Karpas-422 (cell line): Measurements from ENCODE around the gene RHOH. TPM values are rescaled to one million over a fixed set of nuclear protein-coding genes. Genes with fewer than 3 reads are reported as not detected.

Experiments used
- DNase-seq: peaks from one replicate; pipeline ENCODE4 v3.0.0-alpha.2; 2015
- H2AFZ ChIP-seq: fragments of 200-600 bp; sonication (generic); 2 replicates; pipeline ENCODE4 v1.6.1; 2014; ENCODE audit warnings: antibody characterized with exemption, low read length, mixed read lengths
- H3K27ac ChIP-seq: fragments of 200-600 bp; sonication (generic); 2 replicates; pipeline ENCODE4 v1.5.1; 2014; ENCODE audit warnings: mild to moderate bottlenecking, low read length, moderate library complexity
- H3K27me3 ChIP-seq: fragments of 200-600 bp; sonication (generic); 2 replicates; pipeline ENCODE4 v1.6.1; 2014; ENCODE audit warnings: low read length, mixed read lengths
- H3K36me3 ChIP-seq: fragments of 200-600 bp; sonication (generic); 2 replicates; pipeline ENCODE4 v1.6.1; 2014; ENCODE audit warnings: low read length, mixed read lengths; ENCODE audit not compliant: insufficient read depth
- H3K4me1 ChIP-seq: fragments of 200-600 bp; sonication (generic); 2 replicates; pipeline ENCODE4 v1.6.1; 2014; ENCODE audit warnings: mild to moderate bottlenecking, low read length, mixed read lengths
- H3K4me2 ChIP-seq: fragments of 200-600 bp; sonication (generic); 2 replicates; pipeline ENCODE4 v1.6.1; 2014; ENCODE audit warnings: low read length, low read depth, mild to moderate bottlenecking; ENCODE audit not compliant: poor library complexity, severe bottlenecking
- H3K4me3 ChIP-seq: fragments of 200-600 bp; sonication (generic); 2 replicates; pipeline ENCODE4 v1.5.1; 2014; ENCODE audit warnings: mild to moderate bottlenecking, antibody characterized with exemption, low read length, mixed read lengths
- H3K79me2 ChIP-seq: fragments of 200-600 bp; sonication (generic); 2 replicates; pipeline ENCODE4 v1.6.1; 2014; ENCODE audit warnings: mild to moderate bottlenecking, low read length, mixed read lengths
- H3K9ac ChIP-seq: fragments of 200-600 bp; sonication (generic); 2 replicates; pipeline ENCODE4 v1.6.0; 2014; ENCODE audit warnings: low read length
- H3K9me2 ChIP-seq: fragments of 200-600 bp; sonication (generic), shearing (Covaris generic); replicated peaks from 2 replicates; pipeline ENCODE4 v1.6.0; 2014; ENCODE audit warnings: mild to moderate bottlenecking, low read length, moderate library complexity; ENCODE audit not compliant: insufficient read depth
- H3K9me3 ChIP-seq: fragments of 300-700, 200-600 bp; sonication (generic); 2 replicates; pipeline ENCODE4 v1.6.1; 2014; ENCODE audit warnings: low read length, mixed read lengths
- H4K20me1 ChIP-seq: fragments of 200-600 bp; sonication (generic); 2 replicates; pipeline ENCODE4 v1.6.1; 2014; ENCODE audit warnings: mild to moderate bottlenecking, antibody characterized with exemption, low read length, low read depth; ENCODE audit not compliant: insufficient read depth
- total RNA-seq: library from RNA; depleted of rRNA; stranded (reverse); fragments of >200 nt; shearing (Covaris generic); gene quantifications from 2 replicates; pipeline ENCODE4 v1.2.3, GENCODE V29; 2014; ENCODE audit warnings: low replicate concordance

RHOH gene
- total RNA-seq, 1 experiment from 2014 or later = 68.4 TPM

GRCh38 chr4:40182001-40182400 is 14.8 kb upstream of the RHOH start:
- H3K9ac ChIP-seq = no peak overlapping the region
- no peak overlapping the region for H3K27ac ChIP-seq
- no peaks in the 10 kb centered on the region for H3K27me3 ChIP-seq
- H3K4me3 ChIP-seq = no peak overlapping the region
- no peaks in the 10 kb centered on the region for H3K9me3 ChIP-seq
- H3K36me3 ChIP-seq = no peaks in the 10 kb centered on the region
- DNase-seq = peak; percentile 53
- H3K4me1 ChIP-seq = peaks cover 46% of the 10 kb centered on the region
- peak overlapping the region; percentile 25 for H3K4me2 ChIP-seq
- no peaks in the 10 kb centered on the region for H3K9me2 ChIP-seq
- no peaks in the 10 kb centered on the region for H3K79me2 ChIP-seq
- H2AFZ ChIP-seq = no peak overlapping the region
- H4K20me1 ChIP-seq = no peaks in the 10 kb centered on the region

DNA sequence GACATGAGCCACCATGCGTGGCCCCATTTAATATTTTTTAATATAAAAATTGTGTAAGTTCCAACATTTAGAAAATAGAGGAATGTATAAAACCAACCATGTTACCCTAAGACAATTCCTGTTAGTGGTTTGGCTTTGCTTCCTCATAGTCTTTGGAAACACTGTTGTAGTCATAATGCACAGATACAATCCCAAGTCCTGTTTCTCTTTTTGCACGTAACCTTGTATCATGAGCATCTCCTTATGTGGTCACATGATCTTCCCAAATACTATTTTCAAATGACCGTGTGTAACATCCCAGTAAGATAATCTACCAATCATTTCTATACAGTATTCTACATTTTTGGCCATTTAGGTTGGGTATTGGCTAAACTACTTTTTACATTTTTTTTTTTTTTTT is 13.9 kb upstream of the RHOH start:
- H3K9me3 ChIP-seq = no peaks in the 10 kb centered on the region
- H3K4me1 ChIP-seq = peaks cover 53% of the 10 kb centered on the region
- H3K79me2 ChIP-seq = no peaks in the 10 kb centered on the region
- DNase-seq = no peak
- H3K27ac ChIP-seq = no peak overlapping the region
- no peak overlapping the region for H3K4me3 ChIP-seq
- no peaks in the 10 kb centered on the region for H4K20me1 ChIP-seq
- H3K9me2 ChIP-seq = no peaks in the 10 kb centered on the region
- H2AFZ ChIP-seq = no peak overlapping the region
- H3K27me3 ChIP-seq = no peaks in the 10 kb centered on the region
- H3K9ac ChIP-seq = no peak overlapping the region
- H3K36me3 ChIP-seq = no peaks in the 10 kb centered on the region
- no peak overlapping the region for H3K4me2 ChIP-seq

GRCh38 chr4:40183615-40184411 is 13.0 kb upstream of the RHOH start:
- Histone ChIP-seq H3K27ac (peak overlapping the region; percentile 51), H3K9me3 (no peaks in the 10 kb centered on the region), H3K79me2 (no peaks in the 10 kb centered on the region), H4K20me1 (no peaks in the 10 kb centered on the region), H3K4me3 (no peak overlapping the region; the same call in 1 of the 2 replicates), H3K9ac (peak overlapping the region; percentile 18), H3K9me2 (no peaks in the 10 kb centered on the region), H3K27me3 (no peaks in the 10 kb centered on the region), H3K4me2 (peak overlapping the region; percentile 48), H3K4me1 (peaks cover 49% of the 10 kb centered on the region), H3K36me3 (no peaks in the 10 kb centered on the region), H2AFZ (peak overlapping the region; percentile 68)
- no peak for DNase-seq

GRCh38 chr4:40185830-40186664 is 10.8 kb upstream of the RHOH start:
- Histone ChIP-seq H3K9me3 (no peaks in the 10 kb centered on the region), H4K20me1 (no peaks in the 10 kb centered on the region), H2AFZ (no peak overlapping the region), H3K27me3 (no peaks in the 10 kb centered on the region), H3K4me2 (peak overlapping the region; percentile 80), H3K9ac (peak overlapping the region; percentile 41), H3K4me3 (peak overlapping the region; percentile 56), H3K9me2 (no peaks in the 10 kb centered on the region), H3K36me3 (no peaks in the 10 kb centered on the region), H3K4me1 (peaks cover 62% of the 10 kb centered on the region), H3K79me2 (no peaks in the 10 kb centered on the region), H3K27ac (peak overlapping the region; percentile 85)
- peak; percentile 90 for DNase-seq

DNA sequence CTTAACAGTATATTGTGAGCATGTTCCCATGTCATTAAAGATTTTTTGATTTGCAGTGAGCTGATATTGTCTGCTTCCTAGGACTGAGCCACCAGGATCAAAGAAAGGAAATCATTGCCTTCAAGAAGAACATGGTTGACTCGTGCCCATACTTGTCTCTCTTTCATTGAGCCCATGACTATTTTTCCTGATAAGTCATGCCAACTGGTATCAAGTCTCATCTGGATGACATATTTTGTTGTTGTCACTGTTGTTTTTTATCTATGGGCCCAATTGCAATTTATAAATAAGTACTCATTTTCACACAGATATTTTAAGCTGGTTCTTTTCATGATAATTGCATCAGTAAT is 10.2 kb upstream of the RHOH start:
- Histone ChIP-seq H3K27me3 (no peaks in the 10 kb centered on the region), H3K4me1 (peaks cover 68% of the 10 kb centered on the region), H3K4me2 (peak overlapping the region; percentile 80), H3K4me3 (peak overlapping the region; percentile 56), H3K9ac (peak overlapping the region; percentile 41; the same call in 1 of the 2 replicates), H3K79me2 (no peaks in the 10 kb centered on the region), H2AFZ (no peak overlapping the region), H3K9me3 (no peaks in the 10 kb centered on the region), H3K36me3 (no peaks in the 10 kb centered on the region), H3K9me2 (no peaks in the 10 kb centered on the region), H3K27ac (peak overlapping the region; percentile 85), H4K20me1 (no peaks in the 10 kb centered on the region)
- no peak for DNase-seq

GRCh38 chr4:40187386-40187906 is 9.4 kb upstream of the RHOH start:
- no peaks in the 10 kb centered on the region for H4K20me1 ChIP-seq
- no peak overlapping the region for H2AFZ ChIP-seq
- H3K4me2 ChIP-seq = no peak overlapping the region
- no peaks in the 10 kb centered on the region for H3K9me3 ChIP-seq
- H3K4me3 ChIP-seq = no peak overlapping the region
- H3K27ac ChIP-seq = no peak overlapping the region
- H3K27me3 ChIP-seq = no peaks in the 10 kb centered on the region
- no peaks in the 10 kb centered on the region for H3K36me3 ChIP-seq
- no peak for DNase-seq
- no peak overlapping the region for H3K9ac ChIP-seq
- no peaks in the 10 kb centered on the region for H3K9me2 ChIP-seq
- peaks cover 69% of the 10 kb centered on the region for H3K4me1 ChIP-seq
- H3K79me2 ChIP-seq = no peaks in the 10 kb centered on the region

DNA sequence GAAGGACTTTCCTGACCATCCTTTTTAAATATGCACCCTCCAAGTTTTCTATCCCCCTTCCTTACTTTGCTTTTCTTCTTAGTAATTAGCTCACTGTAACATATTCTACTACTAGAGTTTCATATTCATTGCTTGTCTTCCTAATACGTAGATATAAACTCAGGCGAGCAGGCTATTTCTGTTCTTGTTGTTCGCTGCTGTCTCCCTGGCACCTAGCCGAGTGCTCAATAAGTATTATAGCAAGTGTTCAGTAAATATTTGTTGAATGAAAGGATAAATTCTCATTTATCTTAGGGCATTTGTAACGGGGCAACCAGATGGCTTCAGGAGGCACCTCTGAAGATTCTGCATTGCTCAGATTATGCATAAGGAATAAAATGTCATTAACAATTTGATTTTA is 6.8 kb upstream of the RHOH start:
- no peak for DNase-seq
- no peak overlapping the region for H3K27ac ChIP-seq
- no peaks in the 10 kb centered on the region for H3K36me3 ChIP-seq
- H3K9ac ChIP-seq = no peak overlapping the region
- H3K4me3 ChIP-seq = no peak overlapping the region
- H3K4me2 ChIP-seq = peak overlapping the region; percentile 70
- H3K4me1 ChIP-seq = peaks cover 79% of the 10 kb centered on the region
- H3K9me3 ChIP-seq = no peaks in the 10 kb centered on the region
- H3K27me3 ChIP-seq = no peaks in the 10 kb centered on the region
- no peaks in the 10 kb centered on the region for H3K79me2 ChIP-seq
- H4K20me1 ChIP-seq = no peaks in the 10 kb centered on the region
- no peaks in the 10 kb centered on the region for H3K9me2 ChIP-seq
- H2AFZ ChIP-seq = no peak overlapping the region

- H2AFZ ChIP-seq = no peak overlapping the region
- H3K36me3 ChIP-seq = no peaks in the 10 kb centered on the region
- no peaks in the 10 kb centered on the region for H3K9me2 ChIP-seq
- peak overlapping the region; percentile 51; the same call in 1 of the 2 replicates for H3K9ac ChIP-seq
- peaks cover 79% of the 10 kb centered on the region for H3K4me1 ChIP-seq
- H3K4me3 ChIP-seq = no peak overlapping the region
- no peaks in the 10 kb centered on the region for H3K79me2 ChIP-seq
- DNase-seq = no peak
- 0 out of 2 replicates have a peak overlapping the region, but pooled peaks have one; percentile 17 for H3K27ac ChIP-seq
- H3K4me2 ChIP-seq = peak overlapping the region; percentile 70
- no peaks in the 10 kb centered on the region for H3K9me3 ChIP-seq
- H4K20me1 ChIP-seq = no peaks in the 10 kb centered on the region
- H3K27me3 ChIP-seq = no peaks in the 10 kb centered on the region
Observed at GRCh38 chr4:40190465-40190864, 6.4 kb upstream of the RHOH start.
